B cell (primary cell): ENCODE measurements around the gene FOXO4.

Experiments
- CTCF ChIP-seq: fragments of 200-600 bp; IDR thresholded peaks from one replicate; pipeline ENCODE4 v1.8.0; 2022; ENCODE audit warnings: antibody characterized with exemption, mild to moderate bottlenecking
- EZH2 ChIP-seq: IDR thresholded peaks from 2 replicates; pipeline ENCODE4 v1.6.1; 2012; ENCODE audit warnings: borderline replicate concordance, low read depth, mild to moderate bottlenecking, moderate library complexity, low read length; ENCODE audit not compliant: insufficient read depth, poor library complexity, severe bottlenecking

- TF ChIP-seq CTCF (no peak), EZH2 (no peak)
Measured at GRCh38 chrX:71099736-71100135, 4.1 kb downstream of the FOXO4 start.
